C4-2B (cell line): ENCODE measurements around the gene GALNT14.

Source experiments
- ZFX ChIP-seq: fragments of 450-650 bp; IDR thresholded peaks from 2 replicates; pipeline ENCODE4 v1.6.1; 2017
- TF ChIP-seq, protein P1 (sequence below): fragments of 450-650 bp; conservative IDR thresholded peaks from 2 replicates; pipeline ENCODE4 v1.5.1; 2017; ENCODE audit warnings: mild to moderate bottlenecking

DNA sequence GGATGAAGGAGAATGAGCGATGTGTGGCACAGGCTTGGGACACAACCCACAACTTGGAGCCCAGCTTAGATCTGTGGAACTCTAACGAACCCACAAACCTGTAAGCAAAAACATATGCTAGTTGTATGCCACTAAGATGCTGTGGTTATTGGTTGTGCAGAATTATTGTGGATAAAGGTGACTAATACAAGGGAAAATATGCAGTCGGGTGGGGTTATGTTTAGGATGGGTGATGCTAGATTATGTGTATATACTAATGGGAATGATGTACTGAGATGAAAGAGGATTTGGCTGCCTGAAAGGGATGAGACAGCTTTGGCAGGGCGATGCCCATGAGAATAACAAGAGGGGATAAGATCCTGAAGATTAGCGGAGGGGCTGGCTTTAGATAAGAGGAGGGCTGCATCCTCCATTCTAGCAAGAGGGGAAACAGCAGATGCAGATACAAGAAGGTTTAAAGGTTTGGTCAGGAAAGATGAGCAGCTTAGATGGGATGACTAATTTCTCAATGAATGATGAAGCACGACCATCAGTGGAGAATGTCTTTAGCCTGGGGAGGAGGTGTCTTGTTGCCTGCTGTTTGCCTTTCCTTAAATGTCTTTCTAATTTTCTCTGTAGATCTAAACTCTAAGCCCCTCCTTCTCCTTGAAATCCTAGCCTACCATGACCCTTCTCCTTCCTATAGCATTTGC, 49.6 kb downstream of the GALNT14 start:
- TF ChIP-seq, protein P1, sequence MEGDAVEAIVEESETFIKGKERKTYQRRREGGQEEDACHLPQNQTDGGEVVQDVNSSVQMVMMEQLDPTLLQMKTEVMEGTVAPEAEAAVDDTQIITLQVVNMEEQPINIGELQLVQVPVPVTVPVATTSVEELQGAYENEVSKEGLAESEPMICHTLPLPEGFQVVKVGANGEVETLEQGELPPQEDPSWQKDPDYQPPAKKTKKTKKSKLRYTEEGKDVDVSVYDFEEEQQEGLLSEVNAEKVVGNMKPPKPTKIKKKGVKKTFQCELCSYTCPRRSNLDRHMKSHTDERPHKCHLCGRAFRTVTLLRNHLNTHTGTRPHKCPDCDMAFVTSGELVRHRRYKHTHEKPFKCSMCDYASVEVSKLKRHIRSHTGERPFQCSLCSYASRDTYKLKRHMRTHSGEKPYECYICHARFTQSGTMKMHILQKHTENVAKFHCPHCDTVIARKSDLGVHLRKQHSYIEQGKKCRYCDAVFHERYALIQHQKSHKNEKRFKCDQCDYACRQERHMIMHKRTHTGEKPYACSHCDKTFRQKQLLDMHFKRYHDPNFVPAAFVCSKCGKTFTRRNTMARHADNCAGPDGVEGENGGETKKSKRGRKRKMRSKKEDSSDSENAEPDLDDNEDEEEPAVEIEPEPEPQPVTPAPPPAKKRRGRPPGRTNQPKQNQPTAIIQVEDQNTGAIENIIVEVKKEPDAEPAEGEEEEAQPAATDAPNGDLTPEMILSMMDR = no peak
- no peak for TF ChIP-seq ZFX
